Transverse colon (tissue), 4 donors: ENCODE results near the gene LMX1B. TPM values are rescaled to one million over a fixed set of nuclear protein-coding genes. Genes with fewer than 3 reads are reported as not detected.
"Not testable (repeated sequence)": the region's sequence is repeated elsewhere in the genome, so short reads cannot be mapped to it uniquely, and the experiment has no call there.

Experiments used
- DNase-seq: peaks from one replicate; pipeline ENCODE4 v3.0.0-alpha.2; 2019
- H3K27ac ChIP-seq, 4 donors: fragments of 200-600 bp; sonication (generic); 2 replicates each; pipeline ENCODE4 v1.5.1; 2016 to 2018; ENCODE audit warnings: inconsistent platforms in 4 of 4
- H3K27me3 ChIP-seq: fragments of 200-600 bp; sonication (generic); 2 replicates; pipeline ENCODE4 v1.5.1; 2017; ENCODE audit warnings: inconsistent platforms
- H3K36me3 ChIP-seq, 4 donors: fragments of 200-600 bp; sonication (generic); 2 replicates each; pipeline ENCODE4 v1.5.1; 2017 to 2019; ENCODE audit warnings: inconsistent platforms in 4 of 4
- H3K4me1 ChIP-seq, 4 donors: fragments of 200-600 bp; sonication (generic); 2 replicates each; pipeline ENCODE4 v1.5.1; 2017 to 2020; ENCODE audit warnings: inconsistent platforms in 4 of 4
- H3K4me3 ChIP-seq, 4 donors: fragments of 200-600 bp; sonication (generic); 1 replicate in 1 of 4; 2 replicates in 3 of 4; pipeline versions ENCODE4 v1.5.1 to v1.6.1; 2017 to 2019; ENCODE audit warnings: inconsistent platforms in 4 of 4
- H3K9me3 ChIP-seq, 2 donors: fragments of 200-600 bp; sonication (generic); 2 replicates each; pipeline ENCODE4 v1.5.1; 2017 to 2019; ENCODE audit warnings: inconsistent platforms in 2 of 2
- CTCF ChIP-seq, 5 experiments: fragments of 200-600 bp in 3 of 5; fragments of 450-650 bp in 2 of 5; sonication (generic) in 3 of 5; IDR thresholded peaks; 1 replicate in 2 of 5; 2 replicates in 3 of 5; pipeline ENCODE4 v1.5.1; 2016 to 2017; ENCODE audit warnings: antibody characterized with exemption in 5 of 5, inconsistent platforms in 3 of 5, mild to moderate bottlenecking in 2 of 5, moderate library complexity in 1 of 5
- EP300 ChIP-seq: sonication (generic); formaldehyde crosslinking; IDR thresholded peaks from one replicate; pipeline ENCODE4 v1.6.1; 2017; ENCODE audit warnings: antibody characterized with exemption, low read depth
- POLR2A ChIP-seq: fragments of 450-650 bp; IDR thresholded peaks from one replicate; pipeline ENCODE4 v1.6.1; 2016; ENCODE audit warnings: antibody characterized with exemption, mild to moderate bottlenecking, moderate library complexity
- POLR2AphosphoS5 ChIP-seq, 3 donors: sonication (generic); formaldehyde crosslinking; IDR thresholded peaks; one replicate each; pipeline ENCODE4 v1.6.1; 2016; ENCODE audit warnings: antibody characterized with exemption in 3 of 3
- WGBS, 2 donors: methylation state at CpG; one replicate each; pipeline ENCODE4 v1.1.5; 2018; ENCODE audit warnings: low coverage in 1 of 2; 5-methylcytosine and 5-hydroxymethylcytosine counted together
- in situ Hi-C, 4 donors: fragments of 200-750 bp; cut with MboI; loops; one replicate each; pipeline versions ENCODE4 v1.15.0 to v1.15.1; 2017; ENCODE audit warnings: low sequenced_read_pairs in 3 of 4, low pct_ligation_motif_present in 1 of 4, low pct_unique_long_range_greater_than_20kb in 1 of 4
- intact Hi-C: fragments of 100-400 bp; cut with DNase I; formaldehyde crosslinking; loops from one replicate; pipeline ENCODE4 v1.15.1; 2023; ENCODE audit warnings: low total_unique reads
- total RNA-seq, 4 donors: library from RNA; depleted of rRNA; stranded (reverse); fragments of >200 nt; gene quantifications; one replicate each; pipeline ENCODE4 v1.1.0, GENCODE V29; 2016

LMX1B gene
- total RNA-seq, 4 donors from 2014 or later = 0.64 TPM; not detected in 3

DNA sequence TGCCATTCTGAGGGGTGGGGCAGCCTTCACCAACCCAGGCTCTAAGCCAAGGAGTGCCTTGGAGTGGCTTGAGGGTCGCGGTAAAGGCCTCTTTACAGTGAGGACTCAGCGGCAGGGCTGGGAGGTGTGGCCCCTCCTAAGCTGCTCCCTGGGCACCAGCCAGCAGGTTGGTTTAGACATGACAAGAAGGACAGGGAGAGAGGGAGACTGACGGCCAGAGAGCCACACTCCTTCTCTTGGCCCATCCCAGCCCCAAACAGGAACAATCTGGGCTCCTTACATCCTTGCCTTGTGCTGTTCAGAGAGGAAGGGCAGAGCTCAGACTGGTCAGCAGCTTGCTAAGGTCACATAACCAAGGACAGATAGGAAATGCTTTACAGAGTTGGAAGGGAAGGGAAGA lies 94.5 kb downstream of the LMX1B start:
- TF ChIP-seq CTCF (IDR thresholded peaks at IDR 0.05) = no peak
- no peak for TF ChIP-seq EP300
- no peak for TF ChIP-seq POLR2A
- no peak for TF ChIP-seq POLR2AphosphoS5 (IDR thresholded peaks at IDR 0.05)
- Histone ChIP-seq H3K4me1 (peaks cover 0 to 11% (median 4%) of the 10 kb centered on the region in 4 donors), H3K27me3 (peaks cover 77% of the 10 kb centered on the region), H3K36me3 (no peaks in the 10 kb centered on the region), H3K9me3 (no peaks in the 10 kb centered on the region), H3K4me3 (no peak overlapping the region), H3K27ac (no peak overlapping the region)
- WGBS, 2 donors = 33% methylated on average over 4 of the region's 4 CpGs; no CpG with 5 or more reads in 1 of the 2 donors
- in situ Hi-C loops (loop anchor here in 3 of 4 donors (5.0 to 10.0 kb wide), 3 partner anchors 64 to 77 kb away; no protein-coding TSS in a partner anchor), intact Hi-C loops (no loop called here)
- no peak for DNase-seq

GRCh38 chr9:126709241-126709640 lies 95.5 kb downstream of the LMX1B start:
- H3K9me3 ChIP-seq = no peaks in the 10 kb centered on the region
- peaks cover 0 to 11% (median 4%) of the 10 kb centered on the region in 4 donors for H3K4me1 ChIP-seq
- no peak overlapping the region for H3K4me3 ChIP-seq
- no peak for TF ChIP-seq POLR2AphosphoS5 (IDR thresholded peaks at IDR 0.05)
- no peak for TF ChIP-seq POLR2A
- no peak for TF ChIP-seq EP300
- no peak for TF ChIP-seq CTCF (IDR thresholded peaks at IDR 0.05)
- peaks cover 77% of the 10 kb centered on the region for H3K27me3 ChIP-seq
- no peak overlapping the region for H3K27ac ChIP-seq
- in situ Hi-C loops = loop anchor here in 3 of 4 donors (5.0 to 10.0 kb wide), 3 partner anchors 63 to 76 kb away; no protein-coding TSS in a partner anchor
- intact Hi-C loops = no loop called here
- 88 to 89% methylated on average over 3 of the region's 3 CpGs for WGBS, 2 donors
- no peaks in the 10 kb centered on the region for H3K36me3 ChIP-seq
- DNase-seq = no peak

DNA sequence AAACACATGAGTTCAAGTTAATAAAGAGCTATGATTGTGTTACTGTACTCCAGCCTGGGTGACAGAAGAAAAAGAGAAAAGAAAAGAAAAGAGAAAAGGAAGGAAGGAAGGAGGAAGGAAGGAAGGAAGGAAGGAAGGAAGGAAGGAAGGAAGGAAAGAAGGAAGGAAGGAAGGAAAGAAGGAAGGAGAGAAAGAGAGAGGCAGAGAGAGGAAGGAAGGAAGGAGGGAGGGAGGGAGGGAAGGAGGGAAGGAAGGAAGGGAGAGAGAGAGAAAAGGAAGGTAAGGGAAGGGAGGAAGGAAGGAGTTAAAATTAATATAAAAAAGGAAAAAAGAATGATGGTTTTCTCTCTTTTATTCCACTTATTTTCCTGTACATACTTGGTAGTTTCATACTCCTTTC lies 101.7 kb downstream of the LMX1B start:
- TF ChIP-seq CTCF (IDR thresholded peaks at IDR 0.05) (no peak), POLR2AphosphoS5 (IDR thresholded peaks at IDR 0.05) (no peak), POLR2A (no peak), EP300 (no peak)
- intact Hi-C loops (no loop called here), in situ Hi-C loops (no loop called here)

GRCh38 chr9:126717441-126717840 lies 103.7 kb downstream of the LMX1B start:
- H3K27ac ChIP-seq, H3K9me3 ChIP-seq, in situ Hi-C loops, H3K4me3 ChIP-seq, H3K36me3 ChIP-seq, intact Hi-C loops, DNase-seq: not testable (repeated sequence)
- H3K27me3 ChIP-seq = peaks cover 90% of the 10 kb centered on the region
- WGBS, 2 donors = 67 to 85% methylated on average over 4 to 5 of the region's 5 CpGs
- peaks cover 0 to 20% (median 2%) of the 10 kb centered on the region in 4 donors for H3K4me1 ChIP-seq

More for the DNA sequence above, 101.7 kb downstream of the LMX1B start:
- H3K36me3 ChIP-seq = no peaks in the 10 kb centered on the region
- peaks cover 83% of the 10 kb centered on the region for H3K27me3 ChIP-seq
- no peak overlapping the region for H3K4me3 ChIP-seq
- H3K4me1 ChIP-seq = peaks cover 0 to 6% (median 0%) of the 10 kb centered on the region in 4 donors
- no peak for DNase-seq
- H3K9me3 ChIP-seq = no peaks in the 10 kb centered on the region
- no peak overlapping the region for H3K27ac ChIP-seq

- Histone ChIP-seq H3K27me3 (peaks cover 93% of the 10 kb centered on the region), H3K4me3 (no peak overlapping the region), H3K27ac (peak overlapping the region in 1 of 4 donors; percentile 18), H3K4me1 (peaks cover 0 to 28% (median 14%) of the 10 kb centered on the region in 4 donors), H3K9me3 (no peaks in the 10 kb centered on the region), H3K36me3 (no peaks in the 10 kb centered on the region)
- DNase-seq = peak; percentile 73
- 8 to 15% methylated on average over 2 to 6 of the region's 6 CpGs for WGBS, 2 donors
- intact Hi-C loops = no loop called here
- TF ChIP-seq POLR2AphosphoS5 (IDR thresholded peaks at IDR 0.05) (no peak), EP300 (no peak), POLR2A (no peak), CTCF (IDR thresholded peaks at IDR 0.05) (no peak)
- in situ Hi-C loops = no loop called here
Measured at GRCh38 chr9:126719618-126720031, 105.9 kb downstream of the LMX1B start.
